Right cardiac atrium (tissue), 5 donors: ENCODE results near the gene PANK2. TPM values are rescaled to one million over a fixed set of nuclear protein-coding genes. Genes with fewer than 3 reads are reported as not detected.
"Not testable (repeated sequence)": the region's sequence is repeated elsewhere in the genome, so short reads cannot be mapped to it uniquely, and the experiment has no call there.

Source experiments
- ATAC-seq, 2 donors: fragments of 200-7000 bp; cut with Tn5 transposase; one replicate each; pipeline versions ENCODE4 v1.8.0 to v1.9.1; 2020; ENCODE audit warnings: moderate library complexity in 2 of 2, mild to moderate bottlenecking in 1 of 2
- DNase-seq, 3 donors: peaks; one replicate each; pipeline ENCODE4 v3.0.0-alpha.2; 2020
- H3K27ac ChIP-seq: one replicate; pipeline ENCODE4 v1.5.1; 2013; ENCODE audit warnings: mild to moderate bottlenecking, low read length, control low read depth, moderate library complexity
- H3K27me3 ChIP-seq: one replicate; pipeline ENCODE4 v1.6.1; 2013; ENCODE audit not compliant: control insufficient read depth, insufficient read depth
- H3K4me1 ChIP-seq: one replicate; pipeline ENCODE4 v1.6.1; 2013; ENCODE audit warnings: low read length; ENCODE audit not compliant: control insufficient read depth, insufficient read depth
- H3K4me3 ChIP-seq: one replicate; pipeline ENCODE4 v1.5.1; 2013; ENCODE audit warnings: low read length, control low read depth
- H3K9me3 ChIP-seq: one replicate; pipeline ENCODE4 v1.6.1; 2013; ENCODE audit warnings: low read length; ENCODE audit not compliant: control insufficient read depth
- WGBS: extraction: QIAGEN DNeasy Blood & Tissue Kit; methylation state at CpG from one replicate; pipeline ENCODE4 v1.1.7; 2013; 5-methylcytosine and 5-hydroxymethylcytosine counted together
- intact Hi-C, 4 donors: fragments of 100-400 bp; cut with DNase I; formaldehyde crosslinking; loops; one replicate each; pipeline versions ENCODE4 v1.11.0 to v1.14.0; 2022 to 2023
- polyA plus RNA-seq: library from polyadenylated mRNA; stranded (reverse); fragments of 200-250 nt; gene quantifications from one replicate; pipeline ENCODE4 v1.2.3, GENCODE V29; 2013
- total RNA-seq, 4 donors: library from RNA; stranded (reverse); fragmentation: NEBNext Ultra II Directional; extraction: Animal tissue kit (Norgen Biotek cat#: 25700); gene quantifications; one replicate each; pipeline ENCODE4 v1.2.1, GENCODE V29; 2021
- donor health status: healthy with polysubstance abuse.
- donor health status: DM: no; HTN: yes; CAD: no.
- donor health status: DM: no; HTN: no; CAD: no.
- donor health status: DM: no; HTN: yes; CAD: no; lungs with severe emphysema.
- donor health status: DM: yes; HTN: yes; CAD: no.

The PANK2 gene
- total and polyA plus RNA-seq, 5 donors, result 16.2 to 24.4 (median 23.1) TPM

- intact Hi-C loops, result no loop called here
- Histone ChIP-seq H3K4me3 (no peak overlapping the region), H3K27me3 (no peaks in the 10 kb centered on the region), H3K9me3 (no peaks in the 10 kb centered on the region), H3K27ac (no peak overlapping the region), H3K4me1 (peaks cover 19% of the 10 kb centered on the region)
- ATAC-seq (no peak), DNase-seq (no peak)
- 65% methylated on average over 3 of the region's 3 CpGs for WGBS
Observed at GRCh38 chr20:3901028-3901705, 12.0 kb downstream of the PANK2 start.

GRCh38 chr20:3901706-3902440 lies 12.7 kb downstream of the PANK2 start:
- Histone ChIP-seq H3K4me3 (no peak overlapping the region), H3K27me3 (no peaks in the 10 kb centered on the region), H3K9me3 (no peaks in the 10 kb centered on the region), H3K4me1 (peaks cover 15% of the 10 kb centered on the region), H3K27ac (peak overlapping the region; percentile 37)
- WGBS, result 73% methylated on average over 9 of the region's 9 CpGs
- intact Hi-C loops, result no loop called here
- no peak for ATAC-seq
- DNase-seq, result no peak

GRCh38 chr20:3902446-3902845 lies 13.3 kb downstream of the PANK2 start:
- Histone ChIP-seq H3K27ac (no peak overlapping the region), H3K9me3 (no peaks in the 10 kb centered on the region), H3K27me3 (no peaks in the 10 kb centered on the region), H3K4me3 (no peak overlapping the region), H3K4me1 (peaks cover 13% of the 10 kb centered on the region)
- ATAC-seq, result no peak
- no peak for DNase-seq
- intact Hi-C loops, result no loop called here
- WGBS, result 88% methylated on average over 5 of the region's 5 CpGs

GRCh38 chr20:3904224-3904623 lies 15.0 kb downstream of the PANK2 start:
- H3K4me1 ChIP-seq, result peaks cover 11% of the 10 kb centered on the region

GRCh38 chr20:3904857-3905256 lies 15.7 kb downstream of the PANK2 start:
- ATAC-seq (no peak), DNase-seq (no peak)
- H3K4me1 ChIP-seq, result peaks cover 11% of the 10 kb centered on the region
- no peak overlapping the region for H3K4me3 ChIP-seq
- H3K27ac ChIP-seq, result no peak overlapping the region
- 82% methylated on average over 5 of the region's 5 CpGs for WGBS
- intact Hi-C loops, result no loop called here
- H3K27me3 ChIP-seq, result no peaks in the 10 kb centered on the region
- no peaks in the 10 kb centered on the region for H3K9me3 ChIP-seq

More at GRCh38 chr20:3904224-3904623, 15.0 kb downstream of the PANK2 start:
- Histone ChIP-seq H3K4me3 (no peak overlapping the region), H3K27ac (no peak overlapping the region), H3K27me3 (no peaks in the 10 kb centered on the region), H3K9me3 (no peaks in the 10 kb centered on the region)
- intact Hi-C loops, result no loop called here
- DNase-seq (no peak), ATAC-seq (no peak)
- WGBS, result 54% methylated on average over 2 of the region's 2 CpGs

- intact Hi-C loops, H3K27ac ChIP-seq, DNase-seq, H3K9me3 ChIP-seq, H3K27me3 ChIP-seq, H3K4me1 ChIP-seq, H3K4me3 ChIP-seq, ATAC-seq: not testable (repeated sequence)
- 86% methylated on average over 17 of the region's 17 CpGs for WGBS
Observed at GRCh38 chr20:3906744-3907721, 17.8 kb downstream of the PANK2 start.

- Histone ChIP-seq H3K9me3 (no peaks in the 10 kb centered on the region), H3K27ac (peak overlapping the region; percentile 38), H3K27me3 (no peaks in the 10 kb centered on the region), H3K4me1 (peaks cover 8% of the 10 kb centered on the region), H3K4me3 (no peak overlapping the region)
- WGBS, result 55% methylated on average over 4 of the region's 4 CpGs
- peak; percentile 40 to 84 for ATAC-seq
- DNase-seq, result peak; percentile 51 to 84 (median 73)
- intact Hi-C loops, result no loop called here
Observed at GRCh38 chr20:3908667-3909066, 19.5 kb downstream of the PANK2 start.

- DNase-seq (no peak), ATAC-seq (no peak)
- Histone ChIP-seq H3K27ac (no peak overlapping the region), H3K27me3 (no peaks in the 10 kb centered on the region), H3K9me3 (no peaks in the 10 kb centered on the region), H3K4me3 (no peak overlapping the region), H3K4me1 (peaks cover 4% of the 10 kb centered on the region)
- intact Hi-C loops, result no loop called here
Observed at GRCh38 chr20:3909952-3910366, 20.8 kb downstream of the PANK2 start.

- DNase-seq (no peak), ATAC-seq (no peak)
- WGBS, result 90% methylated on average over 2 of the region's 2 CpGs
- no peaks in the 10 kb centered on the region for H3K27me3 ChIP-seq
- peaks cover 3% of the 10 kb centered on the region for H3K4me1 ChIP-seq
- intact Hi-C loops, result no loop called here
- no peak overlapping the region for H3K4me3 ChIP-seq
- no peaks in the 10 kb centered on the region for H3K9me3 ChIP-seq
- H3K27ac ChIP-seq, result no peak overlapping the region
Observed at GRCh38 chr20:3910853-3911252, 21.7 kb downstream of the PANK2 start.

- WGBS, result 60% methylated on average over 2 of the region's 2 CpGs
- no peak for DNase-seq
- H3K27ac ChIP-seq, result no peak overlapping the region
Observed at GRCh38 chr20:3911956-3912355, 22.8 kb downstream of the PANK2 start.

GRCh38 chr20:3914446-3914845 lies 25.3 kb downstream of the PANK2 start:
- H3K9me3 ChIP-seq, result no peaks in the 10 kb centered on the region
- no peak overlapping the region for H3K4me3 ChIP-seq
- H3K27ac ChIP-seq, result no peak overlapping the region
- 97% methylated on average over 2 of the region's 2 CpGs for WGBS
- intact Hi-C loops, result no loop called here
- H3K27me3 ChIP-seq, result no peaks in the 10 kb centered on the region
- H3K4me1 ChIP-seq, result peaks cover 5% of the 10 kb centered on the region
- ATAC-seq (no peak), DNase-seq (no peak)

More at GRCh38 chr20:3911956-3912355, 22.8 kb downstream of the PANK2 start:
- Histone ChIP-seq H3K4me1 (peaks cover 4% of the 10 kb centered on the region), H3K4me3 (no peak overlapping the region), H3K9me3 (no peaks in the 10 kb centered on the region), H3K27me3 (no peaks in the 10 kb centered on the region)
- peak; percentile 54 to 61 for ATAC-seq
- intact Hi-C loops, result no loop called here
